SK-N-SH treated with all-trans-retinoic acid at 6 μM for 48 hours (cell line): ENCODE data around the gene FOXL3.

Experiments
- CSRNP3 ChIP-seq: fragments of 250-450 bp; sonication (Bioruptor Pico); IDR thresholded peaks from 2 replicates; pipeline ENCODE4 v1.5.1; 2021; ENCODE audit warnings: mild to moderate bottlenecking, moderate library complexity
- GLIS3 ChIP-seq: fragments of 250-450 bp; sonication (Bioruptor Pico); IDR thresholded peaks from 2 replicates; pipeline ENCODE4 v1.5.0; 2020; ENCODE audit warnings: mild to moderate bottlenecking, moderate library complexity
- TOX ChIP-seq: fragments of 250-450 bp; sonication (Bioruptor Pico); IDR thresholded peaks from 2 replicates; pipeline ENCODE4 v1.8.0; 2021; ENCODE audit warnings: mild to moderate bottlenecking, moderate library complexity, borderline replicate concordance
- ZNF8 ChIP-seq: fragments of 450-650 bp; formaldehyde crosslinking; IDR thresholded peaks from 2 replicates; pipeline ENCODE4 v1.5.0; 2020; ENCODE audit warnings: mild to moderate bottlenecking, moderate library complexity

- TF ChIP-seq ZNF8 (no peak), TOX (CRISPR knock-in tag) (no peak), GLIS3 (no peak), CSRNP3 (CRISPR knock-in tag) (no peak)
Measured at GRCh38 chr7:330511-331230, 40.7 kb downstream of the FOXL3 start.
